GM12878 (cell line): Measurements from ENCODE around the gene SOX6.

Experiments used
- CTCF ChIP-seq, 3 experiments: IDR thresholded peaks in 2 of 3; conservative IDR thresholded peaks in 1 of 3; 2 replicates each; pipeline ENCODE4 v1.5.1; 2011; ENCODE audit warnings: low read depth in 3 of 3, low read length in 3 of 3, mild to moderate bottlenecking in 3 of 3, control low read depth in 2 of 3, moderate library complexity in 2 of 3, inconsistent platforms in 1 of 3, mixed read lengths in 1 of 3; ENCODE audit not compliant: control insufficient read depth in 2 of 3, insufficient read depth in 1 of 3; ENCODE audit errors: extremely low read depth in 1 of 3
- GATAD2B ChIP-seq: fragments of 450-650 bp; conservative IDR thresholded peaks from 2 replicates; pipeline ENCODE4 v1.6.1; 2017; ENCODE audit warnings: low read depth, mild to moderate bottlenecking, moderate library complexity
- HDAC6 ChIP-seq: fragments of 200-600 bp; sonication (generic); IDR thresholded peaks from one replicate; pipeline ENCODE4 v1.8.0; 2017; ENCODE audit warnings: antibody characterized with exemption; ENCODE audit not compliant: unreplicated experiment
- MTA3 ChIP-seq: IDR thresholded peaks from 2 replicates; pipeline ENCODE4 v1.6.1; 2012; ENCODE audit warnings: low read length, inconsistent platforms, borderline replicate concordance
- POLR2A ChIP-seq: IDR thresholded peaks from 2 replicates; pipeline ENCODE4 v1.6.1; 2011; ENCODE audit warnings: low read depth, mild to moderate bottlenecking, low read length
- POLR2AphosphoS5 ChIP-seq: IDR thresholded peaks from 2 replicates; pipeline ENCODE4 v1.6.1; 2011; ENCODE audit warnings: mild to moderate bottlenecking, low read length, inconsistent platforms
- RFX5 ChIP-seq: IDR thresholded peaks from 2 replicates; pipeline ENCODE4 v1.6.1; 2011; ENCODE audit warnings: low read depth, low read length, improper control_type of control experiment
- SMAD1 ChIP-seq: fragments of 450-650 bp; IDR thresholded peaks from 2 replicates; pipeline ENCODE4 v1.6.1; 2018; ENCODE audit warnings: mild to moderate bottlenecking, low read depth; ENCODE audit not compliant: partially characterized antibody
- SMC3 ChIP-seq: IDR thresholded peaks from 2 replicates; pipeline ENCODE4 v1.6.1; 2011; ENCODE audit warnings: low read length, improper control_type of control experiment, borderline replicate concordance
- SP1 ChIP-seq: IDR thresholded peaks from one replicate; pipeline ENCODE4 v1.6.1; 2011; ENCODE audit warnings: low read depth, low read length
- TCF12 ChIP-seq: IDR thresholded peaks from 2 replicates; pipeline ENCODE4 v1.6.1; 2011; ENCODE audit warnings: low read depth, mild to moderate bottlenecking, low read length

GRCh38 chr11:16358726-16359125, 2.4 kb upstream of the SOX6 start:
- TF ChIP-seq POLR2AphosphoS5: no peak
- no peak for TF ChIP-seq MTA3
- no peak for TF ChIP-seq SMC3
- no peak for TF ChIP-seq TCF12
- TF ChIP-seq SP1: no peak
- TF ChIP-seq CTCF (IDR thresholded peaks at IDR 0.05 in 2 of 3, conservative IDR thresholded peaks at IDR 0.05 in 1 of 3; ENCODE audit: control insufficient read depth in 2 of 3, extremely low read depth in 1 of 3, insufficient read depth in 1 of 3, low read depth in 3 of 3, low read length in 3 of 3): no peak
- no peak for TF ChIP-seq SMAD1
- no peak for TF ChIP-seq GATAD2B
- TF ChIP-seq RFX5: no peak
- no peak for TF ChIP-seq POLR2A
- TF ChIP-seq HDAC6: no peak
